Neural cell (in vitro differentiated cells): ENCODE measurements around the gene GINS1. TPM values are rescaled to one million over a fixed set of nuclear protein-coding genes. Genes with fewer than 3 reads are reported as not detected.

Experiments
- H2AFZ ChIP-seq: fragments of 200-600, 300-800 bp; sonication (generic), shearing (Covaris generic); 2 replicates; pipeline ENCODE4 v1.6.0; 2014; ENCODE audit warnings: low read depth, mild to moderate bottlenecking, antibody characterized with exemption, low read length, moderate library complexity
- H3F3A ChIP-seq: fragments of 200-600 bp; shearing (Covaris generic); 2 replicates; pipeline ENCODE4 v1.6.1; 2016; ENCODE audit warnings: mild to moderate bottlenecking, moderate library complexity, mixed read lengths, antibody characterized with exemption, low read length; ENCODE audit not compliant: insufficient read depth, poor library complexity, severe bottlenecking
- H3K27ac ChIP-seq: fragments of 200-600, 300-800 bp; sonication (generic), shearing (Covaris generic); 2 replicates; pipeline ENCODE4 v1.5.1; 2014; ENCODE audit warnings: mild to moderate bottlenecking, low read length, moderate library complexity
- H3K27me3 ChIP-seq: fragments of 300-800, 200-600 bp; sonication (generic), shearing (Covaris generic); 2 replicates; pipeline ENCODE4 v1.6.0; 2014; ENCODE audit warnings: mild to moderate bottlenecking, low read depth, low read length, moderate library complexity; ENCODE audit not compliant: insufficient read depth
- H3K36me3 ChIP-seq: fragments of 300-800, 200-600 bp; sonication (generic), shearing (Covaris generic); 2 replicates; pipeline ENCODE4 v1.5.1; 2014; ENCODE audit warnings: mild to moderate bottlenecking, antibody characterized with exemption, low read length, moderate library complexity; ENCODE audit not compliant: insufficient read depth
- H3K4me2 ChIP-seq: fragments of 300-800, 200-600 bp; sonication (generic), shearing (Covaris generic); 2 replicates; pipeline ENCODE4 v1.6.0; 2014; ENCODE audit warnings: mild to moderate bottlenecking, low read length
- H3K4me3 ChIP-seq: fragments of 300-800, 200-600 bp; sonication (generic), shearing (Covaris generic); 2 replicates; pipeline ENCODE4 v1.5.1; 2014; ENCODE audit warnings: mild to moderate bottlenecking, low read length, moderate library complexity
- H3K79me2 ChIP-seq: fragments of 200-600 bp; shearing (Covaris generic); replicated peaks from 2 replicates; pipeline ENCODE4 v1.6.0; 2014; ENCODE audit warnings: mild to moderate bottlenecking, low read length, moderate library complexity; ENCODE audit not compliant: insufficient read depth
- H3K9ac ChIP-seq: fragments of 300-800, 200-600 bp; sonication (generic), shearing (Covaris generic); 2 replicates; pipeline ENCODE4 v1.6.1; 2016; ENCODE audit warnings: mild to moderate bottlenecking, low read length, mixed read lengths
- H3K9me2 ChIP-seq: fragments of 200-600 bp; shearing (Covaris generic); 2 replicates; pipeline ENCODE4 v1.6.1; 2016; ENCODE audit warnings: mild to moderate bottlenecking, low read length, mixed read lengths; ENCODE audit not compliant: insufficient read depth
- H3K9me3 ChIP-seq: fragments of 200-600, 300-800 bp; sonication (generic), shearing (Covaris generic); 2 replicates; pipeline ENCODE4 v1.6.1; 2016; ENCODE audit warnings: mild to moderate bottlenecking, mixed run types, low read length, moderate library complexity, mixed read lengths
- H4K20me1 ChIP-seq: fragments of 200-600 bp; shearing (Covaris generic); 2 replicates; pipeline ENCODE4 v1.6.1; 2016; ENCODE audit warnings: mild to moderate bottlenecking, mixed run types; ENCODE audit not compliant: insufficient read depth
- EP300 ChIP-seq: fragments of 450-650 bp; conservative IDR thresholded peaks from 2 replicates; pipeline ENCODE4 v1.6.1; 2014; ENCODE audit warnings: antibody characterized with exemption, mild to moderate bottlenecking, moderate library complexity; ENCODE audit not compliant: poor library complexity, severe bottlenecking
- EZH2 ChIP-seq: fragments of 200-600, 300-800 bp; shearing (Covaris generic), sonication (generic); IDR thresholded peaks from 2 replicates; pipeline ENCODE4 v1.6.1; 2014; ENCODE audit warnings: antibody characterized with exemption, low read length, borderline replicate concordance, mild to moderate bottlenecking; ENCODE audit not compliant: insufficient read depth, poor library complexity, severe bottlenecking
- MXI1 ChIP-seq: fragments of 450-650 bp; conservative IDR thresholded peaks from 2 replicates; pipeline ENCODE4 v1.6.1; 2014; ENCODE audit warnings: antibody characterized with exemption, mild to moderate bottlenecking; ENCODE audit not compliant: poor library complexity, severe bottlenecking
- POLR2AphosphoS5 ChIP-seq: IDR thresholded peaks from 2 replicates; pipeline ENCODE4 v1.6.1; 2012
- RAD21 ChIP-seq: fragments of 450-650 bp; conservative IDR thresholded peaks from 2 replicates; pipeline ENCODE4 v1.6.1; 2014; ENCODE audit warnings: antibody characterized with exemption, mild to moderate bottlenecking, moderate library complexity
- SMC3 ChIP-seq: fragments of 450-650 bp; conservative IDR thresholded peaks from 2 replicates; pipeline ENCODE4 v1.6.1; 2014; ENCODE audit warnings: antibody characterized with exemption, mild to moderate bottlenecking, moderate library complexity; ENCODE audit not compliant: poor library complexity
- TAF1 ChIP-seq: IDR thresholded peaks from 2 replicates; pipeline ENCODE4 v1.6.1; 2012; ENCODE audit warnings: low read depth
- polyA plus RNA-seq: library from polyadenylated mRNA; depleted of rRNA; stranded (reverse); fragments of >200 nt; gene quantifications from 2 replicates; pipeline ENCODE4 v1.2.3, GENCODE V29; 2014
- TF ChIP-seq, protein P1 (sequence below): fragments of 450-650 bp; IDR thresholded peaks from 2 replicates; pipeline ENCODE4 v1.5.1; 2014; ENCODE audit warnings: antibody characterized with exemption, mild to moderate bottlenecking, moderate library complexity; ENCODE audit not compliant: poor library complexity, severe bottlenecking
- TF ChIP-seq, protein P2 (sequence below): IDR thresholded peaks from 2 replicates; pipeline ENCODE4 v1.6.1; 2012; ENCODE audit warnings: borderline replicate concordance

Gene GINS1
- polyA plus RNA-seq, 1 donor from 2014 or later = 4.5 TPM

DNA sequence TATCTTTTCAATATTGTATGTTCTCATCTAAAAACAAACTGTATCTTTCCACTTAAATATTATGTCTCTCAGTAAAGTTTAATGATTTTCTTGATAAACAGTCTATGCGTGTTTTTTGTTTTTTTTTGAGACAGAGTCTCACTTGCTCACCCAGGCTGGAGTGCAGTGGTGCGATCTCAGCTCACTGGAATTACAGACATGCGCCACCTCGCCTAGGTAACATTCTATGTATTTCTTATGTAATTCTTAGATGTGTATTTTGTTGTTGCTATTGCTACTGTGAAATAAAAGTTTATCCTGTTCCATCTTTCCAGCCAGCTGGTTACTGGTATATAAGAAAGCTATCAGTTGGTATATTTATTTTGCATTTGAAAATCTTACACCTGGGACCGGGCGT is 46.2 kb upstream of the GINS1 start:
- Histone ChIP-seq H3K79me2 (no peaks in the 10 kb centered on the region), H3K9me2 (no peaks in the 10 kb centered on the region)

DNA sequence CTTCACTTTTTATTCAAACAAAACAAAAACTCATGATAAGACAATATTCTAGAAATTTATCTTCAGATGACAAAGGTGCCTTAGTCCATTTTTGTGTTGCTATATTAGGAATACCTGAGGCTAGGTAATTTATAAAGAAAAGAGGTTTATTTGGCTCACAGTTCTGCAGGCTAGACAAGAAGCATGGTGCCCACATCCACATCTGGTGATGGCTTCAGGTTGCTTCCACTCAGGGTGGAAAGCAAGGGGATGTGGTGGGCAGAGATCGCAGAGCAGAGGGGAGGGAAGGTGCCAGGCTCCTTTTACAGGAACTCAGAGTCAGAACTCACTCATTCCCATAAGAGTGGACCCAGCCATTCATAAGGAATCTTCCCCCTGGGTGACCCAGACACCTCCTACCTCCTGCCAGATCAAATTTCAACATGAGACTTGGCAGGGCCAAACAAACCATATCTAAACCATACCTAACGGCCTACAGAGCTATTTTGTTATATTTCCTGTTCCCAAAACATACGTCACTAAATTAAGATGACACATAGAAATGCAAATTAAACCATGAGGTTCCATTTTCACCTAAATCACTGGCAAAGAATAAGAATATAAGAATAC is 43.2 kb upstream of the GINS1 start:
- Histone ChIP-seq H4K20me1 (no peaks in the 10 kb centered on the region), H3K79me2 (no peaks in the 10 kb centered on the region), H3K9me2 (no peaks in the 10 kb centered on the region), H3K9me3 (peaks cover 2% of the 10 kb centered on the region), H3K4me3 (no peak overlapping the region), H3K9ac (no peak overlapping the region), H3K27ac (no peak overlapping the region), H3K4me2 (no peak overlapping the region), H3K27me3 (no peaks in the 10 kb centered on the region), H3K36me3 (no peaks in the 10 kb centered on the region), H3F3A (no peaks in the 10 kb centered on the region), H2AFZ (no peak overlapping the region)
- TF ChIP-seq, protein P1, sequence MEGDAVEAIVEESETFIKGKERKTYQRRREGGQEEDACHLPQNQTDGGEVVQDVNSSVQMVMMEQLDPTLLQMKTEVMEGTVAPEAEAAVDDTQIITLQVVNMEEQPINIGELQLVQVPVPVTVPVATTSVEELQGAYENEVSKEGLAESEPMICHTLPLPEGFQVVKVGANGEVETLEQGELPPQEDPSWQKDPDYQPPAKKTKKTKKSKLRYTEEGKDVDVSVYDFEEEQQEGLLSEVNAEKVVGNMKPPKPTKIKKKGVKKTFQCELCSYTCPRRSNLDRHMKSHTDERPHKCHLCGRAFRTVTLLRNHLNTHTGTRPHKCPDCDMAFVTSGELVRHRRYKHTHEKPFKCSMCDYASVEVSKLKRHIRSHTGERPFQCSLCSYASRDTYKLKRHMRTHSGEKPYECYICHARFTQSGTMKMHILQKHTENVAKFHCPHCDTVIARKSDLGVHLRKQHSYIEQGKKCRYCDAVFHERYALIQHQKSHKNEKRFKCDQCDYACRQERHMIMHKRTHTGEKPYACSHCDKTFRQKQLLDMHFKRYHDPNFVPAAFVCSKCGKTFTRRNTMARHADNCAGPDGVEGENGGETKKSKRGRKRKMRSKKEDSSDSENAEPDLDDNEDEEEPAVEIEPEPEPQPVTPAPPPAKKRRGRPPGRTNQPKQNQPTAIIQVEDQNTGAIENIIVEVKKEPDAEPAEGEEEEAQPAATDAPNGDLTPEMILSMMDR = no peak
- no peak for TF ChIP-seq POLR2AphosphoS5
- TF ChIP-seq, protein P2, sequence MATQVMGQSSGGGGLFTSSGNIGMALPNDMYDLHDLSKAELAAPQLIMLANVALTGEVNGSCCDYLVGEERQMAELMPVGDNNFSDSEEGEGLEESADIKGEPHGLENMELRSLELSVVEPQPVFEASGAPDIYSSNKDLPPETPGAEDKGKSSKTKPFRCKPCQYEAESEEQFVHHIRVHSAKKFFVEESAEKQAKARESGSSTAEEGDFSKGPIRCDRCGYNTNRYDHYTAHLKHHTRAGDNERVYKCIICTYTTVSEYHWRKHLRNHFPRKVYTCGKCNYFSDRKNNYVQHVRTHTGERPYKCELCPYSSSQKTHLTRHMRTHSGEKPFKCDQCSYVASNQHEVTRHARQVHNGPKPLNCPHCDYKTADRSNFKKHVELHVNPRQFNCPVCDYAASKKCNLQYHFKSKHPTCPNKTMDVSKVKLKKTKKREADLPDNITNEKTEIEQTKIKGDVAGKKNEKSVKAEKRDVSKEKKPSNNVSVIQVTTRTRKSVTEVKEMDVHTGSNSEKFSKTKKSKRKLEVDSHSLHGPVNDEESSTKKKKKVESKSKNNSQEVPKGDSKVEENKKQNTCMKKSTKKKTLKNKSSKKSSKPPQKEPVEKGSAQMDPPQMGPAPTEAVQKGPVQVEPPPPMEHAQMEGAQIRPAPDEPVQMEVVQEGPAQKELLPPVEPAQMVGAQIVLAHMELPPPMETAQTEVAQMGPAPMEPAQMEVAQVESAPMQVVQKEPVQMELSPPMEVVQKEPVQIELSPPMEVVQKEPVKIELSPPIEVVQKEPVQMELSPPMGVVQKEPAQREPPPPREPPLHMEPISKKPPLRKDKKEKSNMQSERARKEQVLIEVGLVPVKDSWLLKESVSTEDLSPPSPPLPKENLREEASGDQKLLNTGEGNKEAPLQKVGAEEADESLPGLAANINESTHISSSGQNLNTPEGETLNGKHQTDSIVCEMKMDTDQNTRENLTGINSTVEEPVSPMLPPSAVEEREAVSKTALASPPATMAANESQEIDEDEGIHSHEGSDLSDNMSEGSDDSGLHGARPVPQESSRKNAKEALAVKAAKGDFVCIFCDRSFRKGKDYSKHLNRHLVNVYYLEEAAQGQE = no peak
- TF ChIP-seq RAD21 = no peak
- no peak for TF ChIP-seq EZH2
- TF ChIP-seq MXI1 = no peak
- TF ChIP-seq TAF1 = no peak
- TF ChIP-seq EP300 = no peak
- no peak for TF ChIP-seq SMC3

More for the DNA sequence above, 46.2 kb upstream of the GINS1 start:
- no peaks in the 10 kb centered on the region for H3K27me3 ChIP-seq
- H3F3A ChIP-seq = no peaks in the 10 kb centered on the region
- no peak for TF ChIP-seq POLR2AphosphoS5
- TF ChIP-seq RAD21 = no peak
- TF ChIP-seq, protein P2 = no peak
- no peak for TF ChIP-seq SMC3
- TF ChIP-seq TAF1 = no peak
- no peak for TF ChIP-seq EP300
- no peak for TF ChIP-seq MXI1
- TF ChIP-seq, protein P1 = no peak
- no peak for TF ChIP-seq EZH2
- no peaks in the 10 kb centered on the region for H3K36me3 ChIP-seq
- no peaks in the 10 kb centered on the region for H3K9me3 ChIP-seq
- no peak overlapping the region for H3K4me3 ChIP-seq
- H4K20me1 ChIP-seq = no peaks in the 10 kb centered on the region
- no peak overlapping the region for H3K27ac ChIP-seq
- no peak overlapping the region for H3K9ac ChIP-seq
- H3K4me2 ChIP-seq = no peak overlapping the region
- no peak overlapping the region for H2AFZ ChIP-seq
